SK-N-SH (cell line): ENCODE data around the gene ABCC2. TPM values are rescaled to one million over a fixed set of nuclear protein-coding genes. Genes with fewer than 3 reads are reported as not detected.

Experiments used
- CTCF ChIA-PET: fragments of 300-600, 350-600 bp; formaldehyde crosslinking; extraction: SDS; loops from one replicate; lab custom pipeline; 2021; lab: Yijun Ruan, JAX
- POLR2A ChIA-PET: fragments of 350-600 bp; sonication (Branson Sonifier 250); formaldehyde crosslinking; extraction: SDS; loops from one replicate; lab custom pipeline; 2020; ENCODE audit warnings: antibody characterized with exemption, inconsistent platforms; lab: Yijun Ruan, JAX
- DNase-seq: peaks from one replicate; pipeline ENCODE4 v3.0.0; 2012
- H2AFZ ChIP-seq: fragments of 200-600 bp; sonication (generic); 2 replicates; pipeline ENCODE4 v1.8.1; 2016; ENCODE audit warnings: antibody characterized with exemption, mild to moderate bottlenecking, low read depth
- H3F3A ChIP-seq: fragments of 200-600 bp; sonication (generic); replicated peaks from 2 replicates; pipeline ENCODE3; 2016; ENCODE audit warnings: antibody characterized with exemption, mild to moderate bottlenecking; ENCODE audit not compliant: insufficient read depth
- H3K27ac ChIP-seq, 2 experiments: fragments of 200-500 bp in 1 of 2; fragments of 200-600 bp in 1 of 2; sonication (Bioruptor generic) in 1 of 2; sonication (generic), shearing (Covaris generic) in 1 of 2; 2 replicates each; pipeline versions ENCODE4 v1.5.1 to v1.6.1; 2014 to 2016; ENCODE audit warnings: low read depth in 2 of 2, inconsistent platforms in 1 of 2, low read length in 1 of 2, mild to moderate bottlenecking in 1 of 2, mixed read lengths in 1 of 2
- H3K27me3 ChIP-seq: fragments of 200-600 bp; sonication (generic), shearing (Covaris generic); 2 replicates; pipeline ENCODE4 v1.6.1; 2016; ENCODE audit warnings: mixed run types; ENCODE audit not compliant: insufficient read depth
- H3K36me3 ChIP-seq, 2 experiments: fragments of 200-500 bp in 1 of 2; fragments of 200-600 bp in 1 of 2; sonication (Bioruptor generic) in 1 of 2; sonication (generic) in 1 of 2; replicated peaks in 1 of 2; 2 replicates each; pipeline versions ENCODE3 to v1.5.1; 2014 to 2016; ENCODE audit warnings: low read length in 1 of 2, mild to moderate bottlenecking in 1 of 2; ENCODE audit not compliant: insufficient read depth in 2 of 2, control insufficient read depth in 1 of 2
- H3K4me1 ChIP-seq, 2 experiments: fragments of 200-500 bp in 1 of 2; fragments of 200-600 bp in 1 of 2; sonication (Bioruptor generic) in 1 of 2; sonication (generic), shearing (Covaris generic) in 1 of 2; 2 replicates each; pipeline versions ENCODE4 v1.5.1 to v1.6.1; 2014 to 2016; ENCODE audit warnings: low read depth in 1 of 2, low read length in 1 of 2, mixed run types in 1 of 2; ENCODE audit not compliant: insufficient read depth in 2 of 2, control insufficient read depth in 1 of 2
- H3K4me2 ChIP-seq: fragments of 200-600 bp; sonication (generic), shearing (Covaris generic); 2 replicates; pipeline ENCODE4 v1.6.1; 2017; ENCODE audit warnings: mixed run types
- H3K4me3 ChIP-seq, 2 experiments: fragments of 200-500 bp in 1 of 2; fragments of 200-600 bp in 1 of 2; sonication (Bioruptor generic) in 1 of 2; sonication (generic), shearing (Covaris generic) in 1 of 2; 2 replicates each; pipeline versions ENCODE4 v1.5.1 to v1.8.1; 2014 to 2016; ENCODE audit warnings: low read depth in 2 of 2, inconsistent platforms in 1 of 2, low read length in 1 of 2, mild to moderate bottlenecking in 1 of 2, mixed read lengths in 1 of 2, moderate library complexity in 1 of 2
- H3K79me2 ChIP-seq: fragments of 200-600 bp; sonication (generic); 2 replicates; pipeline ENCODE4 v1.8.1; 2017; ENCODE audit warnings: mild to moderate bottlenecking; ENCODE audit not compliant: insufficient read depth
- H3K9ac ChIP-seq: fragments of 200-600 bp; sonication (generic); 2 replicates; pipeline ENCODE4 v1.6.1; 2017; ENCODE audit warnings: mixed run types
- H3K9me2 ChIP-seq: fragments of 200-600 bp; sonication (generic); 2 replicates; pipeline ENCODE4 v1.6.1; 2017; ENCODE audit warnings: mixed run types
- H3K9me3 ChIP-seq: fragments of 200-600 bp; sonication (generic); 2 replicates; pipeline ENCODE4 v1.6.1; 2017; ENCODE audit warnings: mixed run types, mild to moderate bottlenecking, moderate library complexity
- H4K20me1 ChIP-seq: fragments of 200-600 bp; sonication (generic); 2 replicates; pipeline ENCODE4 v1.6.1; 2017; ENCODE audit warnings: mild to moderate bottlenecking, mixed run types; ENCODE audit not compliant: insufficient read depth
- CTCF ChIP-seq: fragments of 200-600 bp; sonication (generic); IDR thresholded peaks from 2 replicates; pipeline ENCODE4 v1.6.1; 2017; ENCODE audit warnings: antibody characterized with exemption, mild to moderate bottlenecking, moderate library complexity
- ELF1 ChIP-seq: IDR thresholded peaks from 2 replicates; pipeline ENCODE4 v1.4.0; 2012
- EP300 ChIP-seq, 2 experiments: IDR thresholded peaks; 2 replicates each; pipeline versions ENCODE4 v1.4.0 to v1.6.1; 2012; ENCODE audit warnings: borderline replicate concordance in 1 of 2, low read depth in 1 of 2, low read length in 1 of 2
- FOXM1 ChIP-seq: IDR thresholded peaks from 2 replicates; pipeline ENCODE4 v1.4.0; 2012; ENCODE audit warnings: low read depth, mild to moderate bottlenecking
- JUND ChIP-seq: IDR thresholded peaks from 2 replicates; pipeline ENCODE4 v1.4.0; 2012
- MAX ChIP-seq: IDR thresholded peaks from 2 replicates; pipeline ENCODE4 v1.4.0; 2012; ENCODE audit warnings: low read depth
- MEF2A ChIP-seq: IDR thresholded peaks from 2 replicates; pipeline ENCODE4 v1.4.0; 2012; ENCODE audit warnings: low read depth, borderline replicate concordance
- NFIC ChIP-seq: IDR thresholded peaks from 2 replicates; pipeline ENCODE4 v1.4.0; 2012; ENCODE audit warnings: borderline replicate concordance
- PBX3 ChIP-seq: IDR thresholded peaks from 2 replicates; pipeline ENCODE4; 2012
- RAD21 ChIP-seq: IDR thresholded peaks from 2 replicates; pipeline ENCODE4 v1.6.1; 2012; ENCODE audit warnings: mild to moderate bottlenecking, low read length
- RCOR1 ChIP-seq: fragments of 150-350 bp; IDR thresholded peaks from 2 replicates; pipeline ENCODE4 v1.6.1; 2017; ENCODE audit warnings: antibody characterized with exemption, low read length
- REST ChIP-seq: IDR thresholded peaks from 2 replicates; pipeline ENCODE4 v1.6.1; 2012; ENCODE audit warnings: mild to moderate bottlenecking, low read depth, low read length, moderate library complexity
- SIN3A ChIP-seq: IDR thresholded peaks from 2 replicates; pipeline ENCODE4 v1.6.1; 2012; ENCODE audit warnings: low read depth, mild to moderate bottlenecking, low read length, moderate library complexity, borderline replicate concordance
- TAF1 ChIP-seq: IDR thresholded peaks from 2 replicates; pipeline ENCODE4 v1.6.1; 2012; ENCODE audit warnings: low read depth, mild to moderate bottlenecking, low read length, moderate library complexity, borderline replicate concordance
- TCF12 ChIP-seq: IDR thresholded peaks from 2 replicates; pipeline ENCODE4 v1.4.0; 2012
- TEAD4 ChIP-seq: IDR thresholded peaks from 2 replicates; pipeline ENCODE4 v1.4.0; 2012; ENCODE audit warnings: mild to moderate bottlenecking, borderline replicate concordance; ENCODE audit not compliant: insufficient read depth
- USF1 ChIP-seq: IDR thresholded peaks from 2 replicates; pipeline ENCODE4 v1.4.0; 2012; ENCODE audit warnings: low read depth, borderline replicate concordance
- YY1 ChIP-seq: IDR thresholded peaks from 2 replicates; pipeline ENCODE4 v1.4.0; 2012; ENCODE audit warnings: low read depth, mild to moderate bottlenecking
- WGBS: methylation state at CpG from one replicate; pipeline ENCODE4 v1.1.6; 2017; ENCODE audit warnings: low lambda C conversion rate; 5-methylcytosine and 5-hydroxymethylcytosine counted together
- polyA plus RNA-seq, 3 experiments: library from polyadenylated mRNA; depleted of rRNA; stranded (reverse); fragments of >200 nt; gene quantifications; 2 replicates each; pipeline ENCODE4 v1.2.3, GENCODE V29; 2012

ABCC2 gene
- polyA plus RNA-seq, 1 of the 3 experiments (the other 2 are of a cell fraction), result 0.48 TPM

GRCh38 chr10:99869581-99870122 is 87.2 kb downstream of the ABCC2 start:
- no peak overlapping the region; a peak in 1 of 4 replicates for H3K27ac ChIP-seq
- H3K4me2 ChIP-seq, result peak overlapping the region; percentile 38; the same call in 1 of the 2 replicates
- no peak overlapping the region for H3K4me3 ChIP-seq
- H2AFZ ChIP-seq, result no peak overlapping the region
- no peak for DNase-seq
- CTCF ChIA-PET, result interaction anchor here (0.7 to 1.8 kb wide), 5 partner anchors 10 to 176 kb away, joined by 3 to 7 read pairs (median 5); partner anchors contain the start of gene DNMBP
- POLR2A ChIA-PET, result no interaction called here
- WGBS, result 44% methylated on average over 6 of the region's 9 CpGs
- TF ChIP-seq MAX, result 0 out of 2 replicates have a peak, but pooled peaks have one; percentile 22
- no peak for TF ChIP-seq USF1
- H3K9ac ChIP-seq, result no peak overlapping the region
- no peaks in the 10 kb centered on the region for H4K20me1 ChIP-seq
- H3K79me2 ChIP-seq, result no peaks in the 10 kb centered on the region
- peaks cover 41% of the 10 kb centered on the region for H3F3A ChIP-seq
- no peaks in the 10 kb centered on the region; a peak in 3 of 4 replicates for H3K4me1 ChIP-seq
- H3K36me3 ChIP-seq, result peaks cover 4 to 8% of the 10 kb centered on the region in 2 experiments
- 0 out of 2 replicates have a peak, but pooled peaks cover 5% of the 10 kb centered on the region for H3K9me3 ChIP-seq
- H3K27me3 ChIP-seq, result no peaks in the 10 kb centered on the region
- no peaks in the 10 kb centered on the region for H3K9me2 ChIP-seq

- CTCF ChIA-PET, result interaction anchor here (0.7 to 1.8 kb wide), 5 partner anchors 11 to 175 kb away, joined by 3 to 7 read pairs (median 5); partner anchors contain the start of gene DNMBP
Measured at GRCh38 chr10:99870123-99870730, 87.8 kb downstream of the ABCC2 start.

More at GRCh38 chr10:99870123-99870730, 87.8 kb downstream of the ABCC2 start:
- 55% methylated on average over 7 of the region's 8 CpGs for WGBS
- peaks cover 4 to 14% of the 10 kb centered on the region in 2 experiments for H3K36me3 ChIP-seq
- peak overlapping the region; percentile 38; the same call in 1 of the 2 replicates for H3K4me2 ChIP-seq
- H3K9me3 ChIP-seq, result 0 out of 2 replicates have a peak, but pooled peaks cover 5% of the 10 kb centered on the region
- H3K27ac ChIP-seq, result peak overlapping the region in 1 of 2 experiments; percentile 33; a peak in 1 of 4 replicates
- POLR2A ChIA-PET, result no interaction called here
- H3K79me2 ChIP-seq, result no peaks in the 10 kb centered on the region
- TF ChIP-seq MAX (0 out of 2 replicates have a peak, but pooled peaks have one; percentile 5), TCF12 (peak; percentile 66), RCOR1 (no peak), RAD21 (no peak), TEAD4 (peak; percentile 38; the same call in 1 of the 2 replicates), EP300 (IDR thresholded peaks at IDR 0.05; ENCODE audit: borderline replicate concordance in 1 of 2, low read depth in 1 of 2, low read length in 1 of 2) (peak in 1 of 2 experiments; percentile 63; a peak in 2 of 4 replicates), REST (no peak), YY1 (no peak), FOXM1 (no peak), ELF1 (no peak), NFIC (peak; percentile 75), TAF1 (no peak), MEF2A (no peak), CTCF (no peak), SIN3A (0 out of 2 replicates have a peak, but pooled peaks have one; percentile 5), PBX3 (peak; percentile 62; the same call in 1 of the 2 replicates), JUND (0 out of 2 replicates have a peak, but pooled peaks have one; percentile 31)
- H3K9me2 ChIP-seq, result no peaks in the 10 kb centered on the region
- H3K27me3 ChIP-seq, result no peaks in the 10 kb centered on the region
- H3F3A ChIP-seq, result peaks cover 46% of the 10 kb centered on the region
- DNase-seq, result no peak
- no peak overlapping the region for H3K9ac ChIP-seq
- no peak overlapping the region for H2AFZ ChIP-seq
- H3K4me3 ChIP-seq, result no peak overlapping the region
- H3K4me1 ChIP-seq, result no peaks in the 10 kb centered on the region; a peak in 3 of 4 replicates
- H4K20me1 ChIP-seq, result no peaks in the 10 kb centered on the region
